NCI-H524 (cell line): Measurements from ENCODE around the gene CDT1.
A peak's percentile ranks its signal among the peaks of the same experiment; 100 is the strongest.

Experiments used
- DNase-seq, 2 experiments: peaks; one replicate each; lab custom pipeline; 2025; lab: John Stamatoyannopoulos, UW

The CDT1 gene

GRCh38 chr16:88856828-88857727 lies 53.5 kb downstream of the CDT1 start, which contains the start of the genes GALNS and TRAPPC2L:
Gene GALNS, minus strand, starts transcription at chr16:88856947. Its CDS starts 70 bp downstream, at chr16:88856877.
Gene TRAPPC2L, plus strand, starts transcription at chr16:88857127. Its CDS starts 24 bp downstream, at chr16:88857151.
- DNase-seq, result peak; percentile 90 to 98

- DNase-seq, result peak; percentile 44 to 72
Observed at GRCh38 chr16:88857728-88858339, 54.2 kb downstream of the CDT1 start.
